GM23338 (cell line): ENCODE measurements around the gene TENM4. TPM values are rescaled to one million over a fixed set of nuclear protein-coding genes. Genes with fewer than 3 reads are reported as not detected.

ENCODE experiments used
- ATAC-seq: fragments of 200-7000 bp; cut with Tn5 transposase; 3 replicates; pipeline ENCODE4 v1.9.1; 2020
- DNase-seq: peaks from one replicate; pipeline ENCODE4 v3.0.0-alpha.2; 2015; ENCODE audit warnings: low spot score
- H2AFZ ChIP-seq: fragments of 200-600 bp; sonication (generic); 2 replicates; pipeline ENCODE4 v1.8.0; 2016; ENCODE audit warnings: antibody characterized with exemption, mild to moderate bottlenecking, moderate library complexity
- H3F3A ChIP-seq: fragments of 200-600 bp; sonication (generic); replicated peaks from 2 replicates; pipeline ENCODE4 v1.8.0; 2017; ENCODE audit warnings: antibody characterized with exemption, mixed run types, low read depth
- H3K27ac ChIP-seq: fragments of 200-600 bp; sonication (generic); 2 replicates; pipeline ENCODE4 v1.6.1; 2016; ENCODE audit warnings: low read depth
- H3K27me3 ChIP-seq: fragments of 200-600 bp; sonication (generic); 2 replicates; pipeline ENCODE4 v1.8.0; 2016; ENCODE audit warnings: mild to moderate bottlenecking, mixed run types, moderate library complexity; ENCODE audit not compliant: insufficient read depth
- H3K36me3 ChIP-seq: fragments of 200-600 bp; sonication (generic); 2 replicates; pipeline ENCODE4 v1.8.0; 2016; ENCODE audit warnings: mild to moderate bottlenecking; ENCODE audit not compliant: insufficient read depth
- H3K4me1 ChIP-seq: fragments of 200-600 bp; sonication (generic); 2 replicates; pipeline ENCODE4 v1.8.0; 2016; ENCODE audit warnings: mild to moderate bottlenecking, moderate library complexity; ENCODE audit not compliant: insufficient read depth
- H3K4me2 ChIP-seq: fragments of 200-600 bp; sonication (generic); 2 replicates; pipeline ENCODE4 v1.7.1; 2017; ENCODE audit warnings: mixed run types
- H3K4me3 ChIP-seq: fragments of 200-600 bp; sonication (generic); 2 replicates; pipeline ENCODE4 v1.6.1; 2016; ENCODE audit warnings: mixed run types
- H3K79me2 ChIP-seq: fragments of 200-600 bp; sonication (generic); replicated peaks from 2 replicates; pipeline ENCODE4 v1.8.0; 2017; ENCODE audit warnings: mild to moderate bottlenecking; ENCODE audit not compliant: insufficient read depth
- H3K9me2 ChIP-seq: fragments of 200-600 bp; sonication (generic); 2 replicates; pipeline ENCODE4 v1.8.0; 2017; ENCODE audit not compliant: insufficient read depth
- H4K20me1 ChIP-seq: fragments of 200-600 bp; sonication (generic); replicated peaks from 2 replicates; pipeline ENCODE4 v1.8.0; 2017; ENCODE audit warnings: mild to moderate bottlenecking; ENCODE audit not compliant: insufficient read depth
- H3K27ac Mint-ChIP-seq: 2 replicates; pipeline ENCODE4 v1.8.0; 2020; ENCODE audit warnings: inconsistent platforms, mild to moderate bottlenecking, moderate library complexity, mixed read lengths
- H3K27me3 Mint-ChIP-seq: 3 replicates; pipeline ENCODE4 v1.8.0; 2022; ENCODE audit warnings: low read depth, mild to moderate bottlenecking, moderate library complexity, mixed read lengths, inconsistent platforms; ENCODE audit not compliant: insufficient read depth, poor library complexity
- H3K36me3 Mint-ChIP-seq: 3 replicates; pipeline ENCODE4 v1.8.0; 2021; ENCODE audit warnings: low read depth, mild to moderate bottlenecking, inconsistent platforms, moderate library complexity, mixed read lengths
- H3K4me1 Mint-ChIP-seq: 3 replicates; pipeline ENCODE4 v1.8.0; 2020; ENCODE audit warnings: mild to moderate bottlenecking, inconsistent platforms, mixed read lengths
- H3K4me3 Mint-ChIP-seq: 3 replicates; pipeline ENCODE4 v1.8.0; 2021; ENCODE audit warnings: moderate library complexity, mild to moderate bottlenecking, inconsistent platforms, mixed read lengths
- H3K9me3 Mint-ChIP-seq: 3 replicates; pipeline ENCODE4 v1.8.0; 2020; ENCODE audit warnings: moderate library complexity, mild to moderate bottlenecking, inconsistent platforms, mixed read lengths
- CREB1 ChIP-seq: fragments of 250-450 bp; sonication (Bioruptor Pico); IDR thresholded peaks from 2 replicates; pipeline ENCODE4 v1.5.0; 2020; ENCODE audit warnings: low read depth, mild to moderate bottlenecking, moderate library complexity
- CTCF ChIP-seq, 2 experiments: fragments of 200-600 bp in 1 of 2; sonication (generic) in 1 of 2; conservative IDR thresholded peaks; 2 replicates each; pipeline versions ENCODE4 v1.5.1 to v1.6.1; 2016 to 2017; ENCODE audit warnings: antibody characterized with exemption in 2 of 2, low read depth in 2 of 2, mild to moderate bottlenecking in 2 of 2, moderate library complexity in 1 of 2
- ETS1 ChIP-seq: IDR thresholded peaks from 2 replicates; pipeline ENCODE4 v1.6.1; 2016; ENCODE audit warnings: antibody characterized with exemption
- EZH2 ChIP-seq: fragments of 200-600 bp; sonication (generic); IDR thresholded peaks from one replicate; pipeline ENCODE4 v1.8.0; 2017; ENCODE audit warnings: antibody characterized with exemption, mild to moderate bottlenecking, low read depth; ENCODE audit not compliant: unreplicated experiment
- EZH2phosphoT487 ChIP-seq: fragments of 200-600 bp; sonication (generic); IDR thresholded peaks from one replicate; pipeline ENCODE4 v1.8.1; 2018; ENCODE audit warnings: antibody characterized with exemption; ENCODE audit not compliant: unreplicated experiment
- JUNB ChIP-seq: IDR thresholded peaks from one replicate; pipeline ENCODE4 v1.6.1; 2016; ENCODE audit warnings: antibody characterized with exemption; ENCODE audit not compliant: unreplicated experiment
- NANOG ChIP-seq: IDR thresholded peaks from 2 replicates; pipeline ENCODE4 v1.6.1; 2016; ENCODE audit warnings: antibody characterized with exemption, borderline replicate concordance
- POLR2AphosphoS5 ChIP-seq: IDR thresholded peaks from 2 replicates; pipeline ENCODE4 v1.6.1; 2016; ENCODE audit warnings: antibody characterized with exemption, low read depth
- REST ChIP-seq: IDR thresholded peaks from one replicate; pipeline ENCODE4 v1.6.1; 2018; ENCODE audit warnings: antibody characterized with exemption; ENCODE audit not compliant: unreplicated experiment
- STAT1 ChIP-seq: IDR thresholded peaks from one replicate; pipeline ENCODE4 v1.6.1; 2016; ENCODE audit warnings: antibody characterized with exemption; ENCODE audit not compliant: unreplicated experiment
- ZNF114 ChIP-seq: fragments of 250-450 bp; sonication (Bioruptor Pico); IDR thresholded peaks from 2 replicates; pipeline ENCODE4 v1.5.0; 2020; ENCODE audit warnings: mild to moderate bottlenecking, moderate library complexity
- ZNF462 ChIP-seq: fragments of 250-450 bp; sonication (Bioruptor Pico); IDR thresholded peaks from 2 replicates; pipeline ENCODE4 v1.5.0; 2020; ENCODE audit warnings: mild to moderate bottlenecking, moderate library complexity
- polyA plus RNA-seq: library from polyadenylated mRNA; unstranded; fragments of >200 nt; fragmentation: Nextera tagmentation; extraction: Ambion mirVana; gene quantifications from 2 replicates; pipeline ENCODE4 v1.2.1, GENCODE V29; 2016
- total RNA-seq: library from RNA; depleted of rRNA; stranded (reverse); fragments of >200 nt; shearing (Covaris generic); gene quantifications from 2 replicates; pipeline ENCODE4 v1.2.3, GENCODE V29; 2014

Gene TENM4
- total and polyA plus RNA-seq, 2 experiments from 2014 or later: 7.3 TPM

- Mint-ChIP-seq H3K36me3 (no peaks in the 10 kb centered on the region; the same call in 2 of the 3 replicates), H3K4me1 (peaks cover 2% of the 10 kb centered on the region; the same call in 2 of the 3 replicates), H3K4me3 (no peak overlapping the region), H3K27ac (no peak overlapping the region), H3K27me3 (no peaks in the 10 kb centered on the region), H3K9me3 (no peaks in the 10 kb centered on the region)
- H3K4me1 ChIP-seq: no peaks in the 10 kb centered on the region
- no peaks in the 10 kb centered on the region for H4K20me1 ChIP-seq
- no peak overlapping the region for H3K4me3 ChIP-seq
- H2AFZ ChIP-seq: no peak overlapping the region
- no peak overlapping the region for H3K27ac ChIP-seq
- H3K4me2 ChIP-seq: no peak overlapping the region
- no peak for DNase-seq
- TF ChIP-seq EZH2: no peak
- no peak for TF ChIP-seq JUNB
- no peak for TF ChIP-seq POLR2AphosphoS5
- no peak for TF ChIP-seq EZH2phosphoT487
- no peak for TF ChIP-seq NANOG
- TF ChIP-seq ZNF114: no peak
- TF ChIP-seq REST: no peak
- TF ChIP-seq CREB1: no peak
- no peak for TF ChIP-seq STAT1
- no peak for TF ChIP-seq CTCF (conservative IDR thresholded peaks at IDR 0.05; ENCODE audit: low read depth in 2 of 2)
- TF ChIP-seq ETS1: no peak
- TF ChIP-seq ZNF462 (CRISPR knock-in tag): no peak
- H3K9me2 ChIP-seq: no peaks in the 10 kb centered on the region
- no peaks in the 10 kb centered on the region for H3K27me3 ChIP-seq
- H3F3A ChIP-seq: no peaks in the 10 kb centered on the region
- H3K36me3 ChIP-seq: no peaks in the 10 kb centered on the region
- no peak for ATAC-seq
- H3K79me2 ChIP-seq: no peaks in the 10 kb centered on the region
These were observed 650.0 kb downstream of the TENM4 start for GRCh38 chr11:78790784-78791183.
